Renal cortical epithelial cell (primary cell): ENCODE data around the gene DAZAP1. TPM values are rescaled to one million over a fixed set of nuclear protein-coding genes. Genes with fewer than 3 reads are reported as not detected.

Experiments
- DNase-seq: peaks from one replicate; pipeline ENCODE4 v3.0.0-alpha.2; 2011; ENCODE audit warnings: low read depth
- total RNA-seq: library from RNA; depleted of rRNA; stranded (reverse); fragments of >200 nt; gene quantifications from 2 replicates; pipeline ENCODE4 v1.2.3, GENCODE V29; 2014

DAZAP1 gene
- total RNA-seq, 1 donor from 2014 or later = 49.2 TPM

DNA sequence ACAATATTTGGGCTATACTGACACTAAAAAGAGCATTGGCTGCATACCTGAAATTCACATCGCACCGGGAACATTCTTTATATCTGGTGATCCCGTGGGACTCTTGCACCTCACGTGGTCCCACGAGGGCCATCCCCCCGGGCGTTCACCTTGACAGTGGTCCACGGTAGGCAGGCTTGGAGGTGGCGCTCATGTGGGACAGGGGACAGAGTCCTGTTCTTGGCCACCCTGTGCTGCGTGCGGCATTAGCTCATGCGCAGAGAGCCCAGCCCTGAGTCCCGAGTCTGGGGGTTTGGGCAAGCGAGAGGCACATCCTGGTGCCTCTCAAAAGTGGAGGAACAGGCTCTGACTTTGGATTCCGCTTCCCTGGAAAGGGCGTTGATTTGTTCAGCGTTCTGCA is 13.5 kb upstream of the DAZAP1 start:
- DNase-seq = no peak

GRCh38 chr19:1394252-1395193 is 12.9 kb upstream of the DAZAP1 start:
- no peak for DNase-seq

DNA sequence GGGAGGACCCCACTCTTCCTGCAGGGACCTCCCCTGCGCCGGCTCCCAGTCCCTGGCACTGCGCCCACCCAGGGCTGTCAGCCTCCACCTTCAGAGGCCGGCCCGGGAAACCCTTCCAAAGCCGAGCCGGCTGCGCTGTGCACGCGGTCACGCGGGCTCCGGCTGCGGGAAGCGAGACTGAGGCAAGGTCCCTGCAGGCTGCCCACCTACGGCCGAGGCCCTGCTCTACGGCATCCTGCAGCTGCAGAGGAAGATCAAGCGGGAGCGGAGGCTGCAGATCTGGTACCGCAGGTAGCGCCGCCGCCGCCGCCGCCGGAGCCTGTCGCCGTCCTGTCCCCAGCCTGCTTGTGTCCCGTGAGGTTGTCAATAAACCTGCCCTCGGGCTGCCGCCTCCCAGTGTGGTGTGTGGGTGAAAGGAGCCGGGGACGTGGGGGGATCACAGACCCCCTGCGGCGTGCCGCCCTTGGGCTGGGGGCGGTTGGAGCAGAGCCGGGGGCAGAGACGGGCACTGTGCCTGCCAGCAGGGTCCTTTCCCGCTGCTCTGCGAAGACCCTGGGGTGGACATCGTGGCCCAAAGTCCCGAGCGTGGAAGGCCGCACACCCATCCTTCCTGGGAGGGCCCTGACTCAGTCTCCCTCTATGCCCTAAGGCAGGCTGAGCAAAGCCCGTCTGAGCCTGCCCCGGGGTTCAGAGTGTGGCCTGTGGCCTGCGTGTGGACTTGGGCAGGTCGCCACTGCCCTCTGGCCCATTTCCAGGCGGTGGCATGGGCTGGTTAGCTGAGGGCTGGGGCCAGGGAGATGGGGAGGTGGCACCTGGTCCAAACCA is 12.0 kb upstream of the DAZAP1 start:
- no peak for DNase-seq

DNA sequence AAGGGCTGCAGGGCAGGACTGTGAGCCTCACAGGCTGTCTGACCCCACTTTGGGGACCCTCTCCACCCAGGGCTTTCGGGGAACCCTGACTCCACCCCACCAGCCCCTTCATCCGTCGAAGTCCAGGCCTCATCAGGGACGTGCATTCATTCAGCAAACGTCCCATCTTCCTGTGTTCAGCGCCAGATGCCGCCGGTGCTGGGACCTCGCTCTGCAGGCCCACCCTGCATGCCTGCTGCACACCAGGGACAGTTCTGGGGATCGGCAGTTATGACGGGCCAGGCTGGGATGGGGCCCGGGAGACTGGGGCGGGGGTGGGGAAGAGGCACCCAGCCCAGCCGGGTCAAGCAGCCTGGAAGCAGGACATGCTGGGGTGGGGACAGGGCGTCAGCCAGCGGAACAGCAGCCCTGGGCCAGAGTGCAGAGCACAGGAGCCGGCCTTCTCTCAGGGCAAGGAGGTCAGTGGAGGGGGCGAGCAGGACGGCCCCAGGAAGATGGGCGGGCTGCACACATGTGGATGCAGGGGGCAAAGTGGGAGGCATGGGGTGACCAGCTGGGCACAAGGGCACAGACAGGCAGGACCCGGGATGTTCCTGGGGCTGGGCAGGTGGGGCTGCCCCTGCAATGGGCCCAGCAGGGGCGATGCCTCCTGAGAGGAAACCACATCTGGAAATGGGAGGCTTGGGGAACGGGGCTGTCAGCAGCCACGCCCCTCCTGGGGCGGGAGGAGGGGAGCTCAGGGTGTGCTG is 11.2 kb upstream of the DAZAP1 start:
- no peak for DNase-seq

DNA sequence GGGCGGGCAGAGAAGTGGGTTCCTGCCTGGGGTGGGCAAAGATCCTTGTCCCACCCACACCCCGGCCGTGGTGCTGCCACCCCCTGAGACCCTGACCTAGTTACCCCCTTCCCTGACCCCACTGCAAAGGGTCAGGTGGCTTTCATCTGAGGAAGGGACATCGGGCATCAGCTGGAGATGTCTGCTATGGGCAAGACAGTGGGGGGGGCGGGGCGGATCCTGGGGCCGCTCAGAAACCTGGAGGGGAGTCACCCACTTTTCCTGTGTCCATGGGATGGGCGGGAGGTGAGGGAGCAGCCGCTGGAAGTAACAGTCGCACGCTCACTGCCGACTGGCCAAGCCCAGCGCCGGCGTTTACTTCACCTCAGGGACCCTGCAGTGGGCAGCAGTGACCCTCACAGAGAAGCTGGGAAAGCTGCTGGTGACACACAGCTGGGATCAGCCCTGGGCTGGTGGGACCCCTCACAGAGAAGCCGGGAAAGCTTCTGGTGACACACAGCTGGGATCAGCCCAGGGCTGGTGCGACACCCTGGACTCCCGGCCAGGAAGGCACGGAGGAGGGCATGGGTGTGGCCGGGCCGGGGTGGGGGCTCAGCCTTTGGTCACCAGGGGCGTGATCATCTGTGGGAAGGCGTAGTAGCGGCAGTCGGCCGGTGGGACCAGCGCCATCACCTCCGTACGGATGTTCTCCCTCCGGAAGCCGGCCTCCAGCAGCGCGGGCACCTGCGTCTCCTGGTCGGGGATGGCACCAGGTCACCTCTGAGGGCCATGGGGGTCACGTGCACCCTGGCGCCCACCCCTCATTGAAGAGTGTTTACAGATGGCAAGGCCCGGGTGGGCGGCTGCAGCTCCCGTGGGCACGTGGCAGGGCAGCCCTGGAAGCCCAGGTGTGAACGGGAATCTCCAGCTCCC is 10.4 kb upstream of the DAZAP1 start:
- DNase-seq = no peak

GRCh38 chr19:1397838-1398237 is 9.5 kb upstream of the DAZAP1 start:
- DNase-seq = no peak

DNA sequence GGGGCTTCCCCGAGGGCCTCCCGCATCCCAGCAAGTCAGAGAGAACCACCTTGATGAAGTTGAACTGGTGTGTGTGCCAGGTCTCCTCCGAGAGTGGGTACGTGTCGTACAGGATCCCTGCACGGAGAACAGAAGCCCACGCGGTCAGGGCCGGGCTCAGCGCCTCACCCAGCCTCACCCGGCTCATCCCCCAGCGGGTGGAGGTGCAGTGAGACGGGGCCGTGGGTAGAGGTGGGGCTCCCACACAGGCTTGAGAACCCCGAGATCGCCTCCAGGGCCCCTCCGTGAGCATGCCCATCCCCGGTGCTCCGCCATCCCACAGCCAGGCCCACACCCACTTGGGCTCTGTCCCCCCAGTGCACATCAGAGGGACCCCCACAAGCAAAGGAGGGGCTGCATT is 8.3 kb upstream of the DAZAP1 start:
- DNase-seq = no peak

GRCh38 chr19:1399745-1400144 is 7.6 kb upstream of the DAZAP1 start:
- DNase-seq = no peak

- DNase-seq = no peak
Measured at GRCh38 chr19:1400281-1401137, 6.9 kb upstream of the DAZAP1 start.

DNA sequence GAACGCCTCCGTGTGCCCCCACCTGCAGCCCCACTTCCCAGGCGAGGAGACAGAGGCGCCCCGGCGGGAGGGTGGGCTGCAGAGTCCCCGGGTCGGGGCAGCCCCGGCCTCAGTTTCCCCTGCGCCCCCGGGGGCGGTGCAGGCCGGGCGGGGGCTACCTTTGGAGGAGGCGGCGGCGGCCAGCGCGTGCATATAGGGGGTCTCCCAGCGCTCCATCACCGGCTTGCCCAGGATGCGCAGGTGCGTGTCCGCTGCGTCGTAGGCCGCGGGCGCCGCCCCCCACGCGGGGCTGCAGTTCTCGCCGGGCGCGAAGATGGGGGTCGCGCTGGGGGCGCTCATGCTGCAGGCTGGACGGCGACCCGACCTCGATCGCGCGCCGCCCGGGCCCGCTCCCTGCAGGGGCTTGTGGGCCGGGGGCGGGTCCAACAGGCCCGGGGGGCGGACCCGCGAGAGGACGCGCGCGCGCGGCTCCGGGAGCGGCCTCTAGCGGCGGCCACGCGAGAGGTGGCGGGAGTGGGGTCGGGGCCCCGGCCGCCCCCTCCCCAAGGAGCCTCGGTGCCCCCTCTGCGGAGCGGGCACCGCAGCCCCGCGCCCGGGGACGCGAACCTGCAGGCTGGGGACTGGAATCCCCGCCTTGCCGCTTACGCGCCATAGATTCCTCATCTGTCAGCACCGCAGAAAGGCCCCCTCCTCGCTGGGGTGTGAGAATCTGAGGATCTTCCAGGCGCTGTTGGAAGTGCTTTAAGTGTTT is 6.1 kb upstream of the DAZAP1 start, which contains the start of gene GAMT:
GAMT (minus strand) TSS at position 405 of the 751 bp plus-strand sequence; CDS start at position 339, 66 bp downstream.
- no peak for DNase-seq

DNA sequence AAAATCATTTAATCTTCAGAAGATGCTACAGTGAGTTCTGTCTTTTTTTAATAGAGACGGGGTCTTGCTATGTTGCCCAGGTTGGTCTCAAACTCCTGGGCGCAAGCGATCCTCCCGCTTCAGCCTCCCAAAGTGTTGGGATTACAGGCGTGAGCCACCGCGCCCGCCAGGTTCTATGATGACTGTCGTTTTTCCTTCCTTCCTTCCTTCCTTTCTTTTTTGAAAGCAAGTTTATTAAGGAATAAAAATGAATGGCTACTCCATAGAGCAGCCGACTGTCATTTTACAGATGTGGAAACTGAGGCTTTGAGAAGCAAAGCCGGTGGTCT is 5.5 kb upstream of the DAZAP1 start:
- DNase-seq = no peak

- DNase-seq = no peak
Measured at GRCh38 chr19:1402411-1403070, 4.8 kb upstream of the DAZAP1 start.

- DNase-seq = peak; percentile 86
Measured at GRCh38 chr19:1406774-1407527, 435 bp upstream of the DAZAP1 start.

GRCh38 chr19:1408300-1409203 is 1.2 kb downstream of the DAZAP1 start:
- peak; percentile 37 for DNase-seq

- DNase-seq = no peak
Measured at GRCh38 chr19:1409204-1410005, 2.0 kb downstream of the DAZAP1 start.
